HepG2 (cell line): ENCODE results near the gene TK2. TPM values are rescaled to one million over a fixed set of nuclear protein-coding genes. Genes with fewer than 3 reads are reported as not detected.

Experiments used
- CENPX ChIP-seq: sonication (generic); formaldehyde crosslinking; IDR thresholded peaks from 2 replicates; pipeline ENCODE4 v1.9.0; 2021; ENCODE audit warnings: mild to moderate bottlenecking, missing genetic modification reagents, moderate library complexity
- CREB1 ChIP-seq, 2 experiments: fragments of 450-650 bp in 1 of 2; IDR thresholded peaks; 2 replicates each; pipeline ENCODE4 v1.6.1; 2016 to 2017; ENCODE audit warnings: control low read depth in 1 of 2, mild to moderate bottlenecking in 1 of 2, missing compliant biosample characterization in 1 of 2, missing genetic modification characterization in 1 of 2
- FOXC1 ChIP-seq: sonication (generic); formaldehyde crosslinking; IDR thresholded peaks from 2 replicates; pipeline ENCODE4 v1.8.0; 2022; ENCODE audit warnings: mild to moderate bottlenecking, missing genetic modification reagents, borderline replicate concordance
- GPN1 ChIP-seq: sonication (generic); formaldehyde crosslinking; IDR thresholded peaks from 2 replicates; pipeline ENCODE4 v1.5.1; 2020; ENCODE audit warnings: missing genetic modification reagents, borderline replicate concordance
- GZF1 ChIP-seq: sonication (generic); formaldehyde crosslinking; IDR thresholded peaks from 2 replicates; pipeline ENCODE4 v1.5.1; 2020; ENCODE audit warnings: mild to moderate bottlenecking, missing genetic modification reagents
- HDAC1 ChIP-seq: sonication (generic); formaldehyde crosslinking; IDR thresholded peaks from 2 replicates; pipeline ENCODE4 v1.5.1; 2020; ENCODE audit warnings: mild to moderate bottlenecking, missing genetic modification reagents
- HOMEZ ChIP-seq: IDR thresholded peaks from 2 replicates; pipeline ENCODE4 v1.6.1; 2016; ENCODE audit warnings: low read depth
- HOXA3 ChIP-seq: sonication (generic); formaldehyde crosslinking; IDR thresholded peaks from 2 replicates; pipeline ENCODE4 v1.5.0; 2020; ENCODE audit warnings: missing genetic modification reagents
- KAT7 ChIP-seq: IDR thresholded peaks from 2 replicates; pipeline ENCODE4 v1.6.1; 2018; ENCODE audit warnings: borderline replicate concordance, missing compliant biosample characterization
- LCORL ChIP-seq, 2 experiments: fragments of 450-650 bp in 1 of 2; sonication (generic) in 1 of 2; formaldehyde crosslinking in 1 of 2; IDR thresholded peaks; 2 replicates each; pipeline versions ENCODE4 v1.5.0 to v1.6.1; 2017 to 2020; ENCODE audit warnings: antibody characterized with exemption in 1 of 2, missing genetic modification reagents in 1 of 2
- MLX ChIP-seq: IDR thresholded peaks from 2 replicates; pipeline ENCODE4 v1.6.1; 2016
- NCOA2 ChIP-seq: sonication (generic); formaldehyde crosslinking; IDR thresholded peaks from 2 replicates; pipeline ENCODE4 v1.8.0; 2022; ENCODE audit warnings: inconsistent platforms
- NFE2 ChIP-seq: sonication (generic); formaldehyde crosslinking; IDR thresholded peaks from 2 replicates; pipeline ENCODE4 v1.4.0; 2020; ENCODE audit warnings: missing genetic modification reagents
- NFRKB ChIP-seq: fragments of 450-650 bp; IDR thresholded peaks from 2 replicates; pipeline ENCODE4 v1.6.1; 2017
- ONECUT2 ChIP-seq: sonication (generic); formaldehyde crosslinking; IDR thresholded peaks from 2 replicates; pipeline ENCODE4 v1.4.0; 2020; ENCODE audit warnings: missing genetic modification reagents
- PHF5A ChIP-seq: IDR thresholded peaks from one replicate; pipeline ENCODE4 v1.6.1; 2018; ENCODE audit warnings: low read depth, missing genetic modification reagents; ENCODE audit not compliant: unreplicated experiment
- RCOR2 ChIP-seq: IDR thresholded peaks from 2 replicates; pipeline ENCODE4 v1.6.1; 2016; ENCODE audit warnings: missing biosample characterization, missing genetic modification reagents
- TCF12 ChIP-seq, 2 experiments: fragments of 450-650 bp in 1 of 2; sonication (generic) in 1 of 2; formaldehyde crosslinking in 1 of 2; IDR thresholded peaks; 2 replicates each; pipeline versions ENCODE4 v1.6.1 to v1.8.0; 2017 to 2022; ENCODE audit warnings: antibody characterized with exemption in 1 of 2, mild to moderate bottlenecking in 1 of 2, missing genetic modification reagents in 1 of 2, moderate library complexity in 1 of 2
- THYN1 ChIP-seq: sonication (generic); formaldehyde crosslinking; IDR thresholded peaks from 2 replicates; pipeline ENCODE4 v1.8.1; 2023; ENCODE audit warnings: low read depth, mild to moderate bottlenecking, moderate library complexity, missing genetic modification reagents, borderline replicate concordance
- YEATS2 ChIP-seq: sonication (generic); formaldehyde crosslinking; IDR thresholded peaks from 2 replicates; pipeline ENCODE4 v1.4.0; 2020; ENCODE audit warnings: missing genetic modification reagents, borderline replicate concordance
- ZFAT ChIP-seq: sonication (generic); formaldehyde crosslinking; conservative IDR thresholded peaks from 2 replicates; pipeline ENCODE4 v1.8.1; 2023; ENCODE audit warnings: missing genetic modification reagents, inconsistent platforms
- ZNF264 ChIP-seq: sonication (generic); formaldehyde crosslinking; IDR thresholded peaks from 2 replicates; pipeline ENCODE4 v1.4.0; 2020; ENCODE audit warnings: missing genetic modification reagents
- ZNF274 ChIP-seq: sonication (generic); formaldehyde crosslinking; IDR thresholded peaks from 2 replicates; pipeline ENCODE4 v1.5.1; 2020; ENCODE audit warnings: mild to moderate bottlenecking, missing genetic modification reagents
- ZNF33B ChIP-seq: sonication (generic); formaldehyde crosslinking; IDR thresholded peaks from 2 replicates; pipeline ENCODE4 v1.5.1; 2020; ENCODE audit warnings: mild to moderate bottlenecking, missing genetic modification reagents
- ZNF431 ChIP-seq: sonication (generic); formaldehyde crosslinking; IDR thresholded peaks from 2 replicates; pipeline ENCODE4 v1.9.0; 2022; ENCODE audit warnings: missing genetic modification reagents, low read depth, mild to moderate bottlenecking, borderline replicate concordance
- ZNF550 ChIP-seq: sonication (generic); formaldehyde crosslinking; IDR thresholded peaks from 2 replicates; pipeline ENCODE4 v1.4.0; 2020; ENCODE audit warnings: mild to moderate bottlenecking, missing genetic modification reagents, borderline replicate concordance
- ZNF660 ChIP-seq: sonication (generic); formaldehyde crosslinking; IDR thresholded peaks from 2 replicates; pipeline ENCODE4 v1.5.1; 2020; ENCODE audit warnings: mild to moderate bottlenecking, low read depth, missing genetic modification reagents, borderline replicate concordance
- ZNF788 ChIP-seq: sonication (generic); formaldehyde crosslinking; IDR thresholded peaks from 2 replicates; pipeline ENCODE4 v1.5.0; 2020; ENCODE audit warnings: mild to moderate bottlenecking, missing genetic modification reagents, borderline replicate concordance
- polyA plus RNA-seq, 8 experiments: library from polyadenylated mRNA; depleted of rRNA in 3 of 8; stranded (reverse) in 7 of 8; unstranded in 1 of 8; fragments of >200 nt; fragmentation: Illumina TruSeq in 4 of 8; extraction: Trizol in 4 of 8; gene quantifications; 2 replicates each; pipeline versions ENCODE4 v1.2.1 to v1.2.3, GENCODE V29; 2011 to 2016; ENCODE audit warnings: low read depth in 4 of 8, missing spikeins in 1 of 8, mixed read lengths in 1 of 8; ENCODE audit not compliant: insufficient read depth in 1 of 8
- total RNA-seq, 5 experiments: library from RNA; depleted of rRNA; stranded (reverse); fragments of >200 nt; fragmentation: Illumina TruSeq; extraction: Trizol; gene quantifications; 2 replicates each; pipeline ENCODE4 v1.2.3, GENCODE V29; 2016; ENCODE audit warnings: low read depth in 1 of 5
- TF ChIP-seq, protein P1 (sequence below): sonication (generic); formaldehyde crosslinking; IDR thresholded peaks from 2 replicates; pipeline ENCODE4 v1.4.0; 2020; ENCODE audit warnings: missing genetic modification reagents; ENCODE audit errors: not compliant biosample characterization

TK2 gene
- total and polyA plus RNA-seq, 2 of the 13 experiments (the other 11 are each of a cell fraction or from before 2014, with no cell fraction given), result 18.7 to 21.0 TPM

- TF ChIP-seq CREB1 (IDR thresholded peaks at IDR 0.05) (no peak), CREB1 (CRISPR knock-in tag; IDR thresholded peaks at IDR 0.05) (0 out of 2 replicates have a peak, but pooled peaks have one; percentile 21), FOXC1 (no peak), ZNF264 (CRISPR knock-in tag) (0 out of 2 replicates have a peak, but pooled peaks have one; percentile 43), YEATS2 (CRISPR knock-in tag) (no peak), HOXA3 (CRISPR knock-in tag) (peak; percentile 67), GPN1 (CRISPR knock-in tag) (no peak), ZNF788 (CRISPR knock-in tag) (no peak), TCF12 (IDR thresholded peaks at IDR 0.05) (no peak), TCF12 (CRISPR knock-in tag; IDR thresholded peaks at IDR 0.05) (no peak), KAT7 (CRISPR knock-in tag) (peak; percentile 43; the same call in 1 of the 2 replicates), THYN1 (CRISPR knock-in tag) (no peak), HDAC1 (CRISPR knock-in tag) (peak; percentile 19; the same call in 1 of the 2 replicates), ZFAT (CRISPR knock-in tag) (no peak), NCOA2 (no peak), GZF1 (CRISPR knock-in tag) (no peak), ZNF274 (CRISPR knock-in tag) (no peak), NFRKB (no peak), LCORL (IDR thresholded peaks at IDR 0.05) (no peak), LCORL (CRISPR knock-in tag; IDR thresholded peaks at IDR 0.05) (no peak), ZNF431 (CRISPR knock-in tag) (no peak), NFE2 (CRISPR knock-in tag) (no peak), HOMEZ (CRISPR knock-in tag) (no peak), RCOR2 (CRISPR knock-in tag) (no peak), ZNF660 (CRISPR knock-in tag) (no peak), ZNF550 (CRISPR knock-in tag) (no peak), ONECUT2 (CRISPR knock-in tag) (no peak), ZNF33B (no peak), PHF5A (CRISPR knock-in tag) (no peak), CENPX (CRISPR knock-in tag) (no peak), MLX (CRISPR knock-in tag) (no peak)
- TF ChIP-seq, protein P1, sequence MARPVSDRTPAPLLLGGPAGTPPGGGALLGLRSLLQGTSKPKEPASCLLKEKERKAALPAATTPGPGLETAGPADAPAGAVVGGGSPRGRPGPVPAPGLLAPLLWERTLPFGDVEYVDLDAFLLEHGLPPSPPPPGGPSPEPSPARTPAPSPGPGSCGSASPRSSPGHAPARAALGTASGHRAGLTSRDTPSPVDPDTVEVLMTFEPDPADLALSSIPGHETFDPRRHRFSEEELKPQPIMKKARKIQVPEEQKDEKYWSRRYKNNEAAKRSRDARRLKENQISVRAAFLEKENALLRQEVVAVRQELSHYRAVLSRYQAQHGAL (CRISPR knock-in tag), result no peak
Observed at GRCh38 chr16:66502020-66502913, 47.7 kb downstream of the TK2 start (continued).
